Measurements from ENCODE around the gene NOS1. TPM values are rescaled to one million over a fixed set of nuclear protein-coding genes. Genes with fewer than 3 reads are reported as not detected.

Gene NOS1
- total RNA-seq, 4 donors from 2014 or later = not detected

GRCh38 chr12:117240081-117240755 is 121.2 kb downstream of the NOS1 start:
- TF ChIP-seq, protein P1, sequence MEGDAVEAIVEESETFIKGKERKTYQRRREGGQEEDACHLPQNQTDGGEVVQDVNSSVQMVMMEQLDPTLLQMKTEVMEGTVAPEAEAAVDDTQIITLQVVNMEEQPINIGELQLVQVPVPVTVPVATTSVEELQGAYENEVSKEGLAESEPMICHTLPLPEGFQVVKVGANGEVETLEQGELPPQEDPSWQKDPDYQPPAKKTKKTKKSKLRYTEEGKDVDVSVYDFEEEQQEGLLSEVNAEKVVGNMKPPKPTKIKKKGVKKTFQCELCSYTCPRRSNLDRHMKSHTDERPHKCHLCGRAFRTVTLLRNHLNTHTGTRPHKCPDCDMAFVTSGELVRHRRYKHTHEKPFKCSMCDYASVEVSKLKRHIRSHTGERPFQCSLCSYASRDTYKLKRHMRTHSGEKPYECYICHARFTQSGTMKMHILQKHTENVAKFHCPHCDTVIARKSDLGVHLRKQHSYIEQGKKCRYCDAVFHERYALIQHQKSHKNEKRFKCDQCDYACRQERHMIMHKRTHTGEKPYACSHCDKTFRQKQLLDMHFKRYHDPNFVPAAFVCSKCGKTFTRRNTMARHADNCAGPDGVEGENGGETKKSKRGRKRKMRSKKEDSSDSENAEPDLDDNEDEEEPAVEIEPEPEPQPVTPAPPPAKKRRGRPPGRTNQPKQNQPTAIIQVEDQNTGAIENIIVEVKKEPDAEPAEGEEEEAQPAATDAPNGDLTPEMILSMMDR (IDR thresholded peaks at IDR 0.05; ENCODE audit: low read depth) = no peak

- TF ChIP-seq, protein P1 (IDR thresholded peaks at IDR 0.05; ENCODE audit: low read depth) = no peak
These were observed 124.9 kb downstream of the NOS1 start for GRCh38 chr12:117236456-117237001.

DNA sequence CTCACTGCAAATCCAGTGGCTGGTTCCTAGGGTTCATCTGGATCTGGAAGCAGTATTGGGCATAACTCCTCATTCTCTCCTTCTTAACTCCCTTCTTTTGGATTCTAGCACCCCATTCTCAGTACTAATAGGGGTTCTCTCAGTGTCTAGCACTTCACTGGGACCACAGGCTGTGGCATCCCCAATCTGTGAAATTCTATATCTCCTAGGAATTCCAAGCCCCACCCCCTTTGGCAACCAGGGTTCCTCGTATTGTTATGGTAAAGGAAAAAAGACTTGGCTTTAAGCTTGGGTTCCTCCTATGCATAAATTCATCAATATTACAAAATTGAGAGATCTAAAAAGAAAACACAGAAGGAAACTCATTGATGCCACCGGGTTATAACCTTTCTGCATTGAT is 126.2 kb downstream of the NOS1 start:
- TF ChIP-seq, protein P1 (IDR thresholded peaks at IDR 0.05; ENCODE audit: low read depth) = no peak

GRCh38 chr12:117234441-117234840 is 127.0 kb downstream of the NOS1 start:
- TF ChIP-seq, protein P1 (IDR thresholded peaks at IDR 0.05; ENCODE audit: low read depth) = no peak

DNA sequence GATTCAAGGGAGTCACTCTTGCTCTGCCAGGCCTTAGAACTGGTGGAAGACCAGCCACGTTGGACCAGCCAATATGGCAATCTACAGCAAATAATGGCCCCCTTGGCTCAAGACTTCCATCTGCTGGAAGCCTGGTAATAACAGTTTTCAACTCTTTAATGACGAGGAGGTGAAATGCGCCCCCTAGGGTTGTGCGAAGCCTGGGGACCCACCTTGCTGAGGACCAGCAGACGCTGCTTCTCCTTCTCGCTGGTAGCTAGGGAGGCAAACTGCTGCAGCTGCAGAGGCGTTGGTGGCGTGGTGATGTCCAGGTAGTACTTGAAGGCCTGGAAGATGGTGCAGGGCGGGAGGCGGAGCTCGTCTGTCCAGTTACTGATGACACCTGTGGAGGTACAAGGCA is 129.7 kb downstream of the NOS1 start:
- TF ChIP-seq, protein P1 (IDR thresholded peaks at IDR 0.05; ENCODE audit: low read depth) = no peak

- TF ChIP-seq, protein P1 (IDR thresholded peaks at IDR 0.05; ENCODE audit: low read depth) = no peak
These were observed 133.2 kb downstream of the NOS1 start for GRCh38 chr12:117228239-117228638.

DNA sequence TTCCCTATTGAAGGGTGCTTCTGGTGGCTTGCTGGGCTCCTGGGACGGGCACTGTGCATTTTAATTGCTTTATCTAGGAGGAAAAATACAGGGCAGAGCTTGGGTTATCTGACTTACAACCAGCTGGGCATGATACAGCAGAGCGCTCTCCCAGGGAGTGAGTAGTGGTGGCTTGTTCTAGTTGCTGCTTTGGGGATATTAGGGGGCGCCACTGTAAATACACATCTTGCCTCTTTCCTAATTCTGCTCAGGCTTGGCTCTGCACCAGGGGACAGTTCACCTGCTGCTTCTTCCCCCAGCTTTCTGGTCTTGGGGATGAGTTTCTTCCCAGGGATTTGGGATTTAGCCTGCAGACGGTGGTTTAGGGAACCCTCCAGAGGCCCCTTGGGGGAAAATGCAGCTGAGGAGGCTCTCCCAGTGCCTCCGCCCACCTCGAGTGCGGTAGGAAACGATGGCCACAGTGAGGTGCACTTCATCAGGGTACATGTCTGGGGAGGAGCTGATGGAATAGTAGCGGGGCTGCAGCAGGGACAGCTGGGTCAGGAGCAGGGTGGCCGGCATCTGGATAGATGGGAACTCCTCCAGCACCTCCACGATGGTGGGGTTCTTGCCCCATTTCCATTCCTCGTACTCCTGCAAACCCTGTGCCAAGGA is 134.3 kb downstream of the NOS1 start:
- TF ChIP-seq, protein P1 (IDR thresholded peaks at IDR 0.05; ENCODE audit: low read depth) = no peak
